NCI-H128 (cell line): Measurements from ENCODE around the gene LRRC71.

Experiments
- DNase-seq: peaks from one replicate; lab custom pipeline; 2025; ENCODE audit not compliant: unreplicated experiment; lab: John Stamatoyannopoulos, UW

LRRC71 gene

DNA sequence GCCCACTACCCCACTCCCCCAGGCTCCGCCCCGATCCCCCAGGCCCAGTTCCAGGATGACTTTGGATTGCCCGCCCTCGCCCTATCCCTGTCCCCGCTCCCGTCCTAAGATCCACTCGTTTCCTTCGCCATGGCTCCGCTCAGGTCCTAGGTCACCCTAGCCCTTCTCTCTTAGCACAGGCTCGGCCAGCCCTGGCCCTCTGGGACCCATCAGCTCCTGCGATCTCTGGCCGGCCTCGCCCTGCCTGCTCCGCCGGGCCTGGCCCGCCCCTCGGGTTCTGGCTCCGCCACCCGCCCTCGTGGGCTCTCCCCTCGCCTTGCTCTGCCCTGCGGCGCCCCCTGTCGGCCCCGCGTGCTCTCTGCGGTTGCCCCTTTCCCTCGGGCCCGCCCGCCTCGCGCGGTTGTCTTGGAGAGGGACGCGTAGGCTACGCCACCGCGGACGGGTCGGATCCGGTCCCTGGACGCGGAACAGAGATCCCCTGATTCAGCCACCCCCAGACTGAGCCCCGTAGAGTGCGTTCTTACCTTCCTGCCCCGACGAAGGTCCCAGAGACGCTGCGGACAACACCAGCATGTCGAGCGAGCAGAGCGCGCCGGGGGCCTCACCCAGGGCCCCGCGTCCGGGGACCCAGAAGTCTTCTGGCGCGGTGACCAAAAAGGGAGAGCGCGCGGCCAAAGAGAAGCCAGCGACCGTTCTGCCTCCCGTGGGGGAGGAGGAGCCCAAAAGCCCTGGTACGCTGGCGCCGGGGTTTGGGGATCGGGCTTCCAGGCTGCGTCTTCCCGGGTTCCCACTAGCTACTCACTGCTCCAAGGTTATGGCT lies at the start of gene LRRC71:
Gene LRRC71 (plus strand): TSS at position 400 of the 820 bp plus-strand sequence. CDS start 172 bp downstream, at position 572.
- DNase-seq, result peak; percentile 38

DNA sequence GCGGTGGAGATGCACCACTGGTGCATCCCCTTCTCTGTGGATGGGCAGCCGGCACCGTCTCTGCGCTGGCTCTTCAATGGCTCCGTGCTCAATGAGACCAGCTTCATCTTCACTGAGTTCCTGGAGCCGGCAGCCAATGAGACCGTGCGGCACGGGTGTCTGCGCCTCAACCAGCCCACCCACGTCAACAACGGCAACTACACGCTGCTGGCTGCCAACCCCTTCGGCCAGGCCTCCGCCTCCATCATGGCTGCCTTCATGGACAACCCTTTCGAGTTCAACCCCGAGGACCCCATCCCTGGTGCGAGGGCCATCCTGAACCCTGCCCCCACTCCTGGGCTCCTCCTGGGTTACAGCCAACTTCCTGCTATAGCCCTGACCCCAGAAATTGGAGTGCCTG lies 46.8 kb upstream of the LRRC71 start:
- no peak for DNase-seq

DNA sequence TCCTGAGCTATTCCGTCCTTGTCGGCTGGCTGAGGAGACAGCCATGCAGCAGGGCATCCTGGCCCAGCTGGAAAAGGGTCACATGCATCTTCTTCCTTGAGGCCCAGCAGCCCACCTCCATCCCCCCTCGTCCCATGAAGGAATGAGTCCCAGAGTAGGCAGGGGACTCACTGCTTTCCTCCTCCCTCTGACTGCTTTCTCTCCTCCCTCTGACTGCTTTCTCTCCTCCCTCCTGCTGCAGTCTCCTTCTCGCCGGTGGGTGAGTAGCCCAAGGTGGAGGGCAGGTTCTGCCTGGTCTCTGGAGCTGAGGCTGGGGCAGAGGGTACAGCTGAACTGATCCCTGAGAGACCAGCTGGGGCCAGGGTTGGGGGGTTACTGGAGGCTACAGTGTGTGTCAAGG lies 46.3 kb upstream of the LRRC71 start:
- DNase-seq, result no peak

DNA sequence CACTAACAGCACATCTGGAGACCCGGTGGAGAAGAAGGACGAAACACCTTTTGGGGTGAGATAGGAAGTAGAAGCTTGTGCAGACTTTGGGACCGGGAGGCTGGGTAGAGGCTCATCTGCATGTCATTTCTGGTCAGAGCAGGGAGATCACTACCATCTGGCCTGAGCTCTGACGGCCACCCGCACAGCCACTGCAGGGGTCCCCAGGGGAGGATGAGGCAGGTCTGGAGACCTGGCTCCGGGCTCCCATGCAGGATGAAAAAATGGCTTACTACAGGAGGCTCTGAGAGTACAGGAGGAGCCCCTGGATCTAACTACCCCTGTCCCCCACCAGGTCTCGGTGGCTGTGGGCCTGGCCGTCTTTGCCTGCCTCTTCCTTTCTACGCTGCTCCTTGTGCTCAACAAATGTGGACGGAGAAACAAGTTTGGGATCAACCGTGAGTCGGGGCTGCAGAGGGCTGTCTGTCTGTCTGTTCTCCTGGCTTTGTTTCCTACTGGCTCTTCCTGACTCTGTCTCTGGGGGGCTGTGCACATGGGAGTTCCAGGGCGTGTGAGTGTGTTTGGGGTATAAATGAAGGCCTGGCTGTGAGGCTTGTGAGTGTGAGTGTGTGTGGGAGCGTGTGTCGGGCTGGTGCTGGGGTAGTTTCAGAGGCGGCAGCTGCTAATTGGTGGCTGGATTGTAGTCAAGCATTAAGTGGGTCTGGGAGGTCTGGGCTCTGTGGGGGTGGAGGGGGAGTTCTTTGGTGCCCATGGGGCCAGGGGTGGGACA lies 45.7 kb upstream of the LRRC71 start:
- no peak for DNase-seq

DNA sequence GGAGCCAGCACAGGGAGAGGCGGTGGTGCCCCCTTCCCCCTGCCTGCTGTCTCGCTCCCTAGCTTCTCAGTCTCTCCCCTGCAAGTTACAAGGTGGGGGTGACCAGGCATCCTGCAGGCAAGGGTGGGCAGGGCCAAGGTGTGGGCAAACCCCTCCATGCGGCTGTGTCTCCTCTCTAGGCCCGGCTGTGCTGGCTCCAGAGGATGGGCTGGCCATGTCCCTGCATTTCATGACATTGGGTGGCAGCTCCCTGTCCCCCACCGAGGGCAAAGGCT lies 45.2 kb upstream of the LRRC71 start:
- DNase-seq, result no peak

DNA sequence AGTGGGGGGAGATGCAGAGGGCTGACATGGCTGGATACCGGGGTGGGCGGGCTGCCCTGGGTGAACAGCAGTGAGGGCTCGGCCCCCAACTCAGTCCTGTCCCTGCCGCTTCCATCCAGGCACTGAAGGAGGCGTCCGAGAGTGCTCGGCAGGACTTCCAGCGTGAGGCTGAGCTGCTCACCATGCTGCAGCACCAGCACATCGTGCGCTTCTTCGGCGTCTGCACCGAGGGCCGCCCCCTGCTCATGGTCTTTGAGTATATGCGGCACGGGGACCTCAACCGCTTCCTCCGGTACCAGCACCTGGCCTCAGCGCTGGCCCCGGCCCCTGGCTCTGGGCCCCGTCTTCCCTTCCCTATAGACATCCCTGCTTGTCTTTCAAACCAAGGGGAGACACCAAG lies 44.2 kb upstream of the LRRC71 start:
- DNase-seq, result no peak

DNA sequence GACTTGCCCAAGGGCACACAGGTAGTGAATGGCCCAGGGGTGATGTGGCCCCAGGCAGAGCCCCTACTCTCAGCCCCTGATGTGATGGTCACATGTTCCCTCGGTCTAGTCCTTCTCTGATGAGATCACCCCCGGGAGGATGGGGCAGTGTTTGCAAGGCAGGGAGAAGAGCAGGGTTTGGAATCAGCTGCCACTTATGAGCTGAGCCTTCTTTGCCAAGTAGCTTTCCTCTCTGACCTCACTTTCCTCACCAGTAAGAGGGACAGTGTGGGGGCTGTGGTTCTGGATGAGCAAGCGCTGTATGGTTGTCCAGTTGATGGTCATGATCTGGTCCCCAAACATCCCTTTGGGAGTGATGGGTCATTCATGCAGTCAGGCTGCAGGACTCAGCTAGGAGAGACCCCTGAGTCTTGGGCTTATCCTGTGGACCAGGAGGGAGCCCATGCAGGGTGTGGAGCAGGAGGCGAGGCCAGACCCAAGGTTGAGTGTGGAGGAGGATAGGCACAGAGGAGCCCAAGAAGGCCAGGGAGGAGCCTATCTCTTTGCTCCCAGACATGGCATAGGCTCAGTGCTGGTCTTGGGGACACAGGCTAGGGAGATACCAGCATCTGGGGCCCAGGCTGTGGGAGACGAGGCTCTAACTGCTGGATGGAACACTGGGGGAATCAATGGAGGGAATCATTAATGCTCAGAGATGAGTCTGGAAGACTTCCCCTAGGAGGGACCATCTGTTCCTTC lies 42.8 kb upstream of the LRRC71 start:
- no peak for DNase-seq

DNA sequence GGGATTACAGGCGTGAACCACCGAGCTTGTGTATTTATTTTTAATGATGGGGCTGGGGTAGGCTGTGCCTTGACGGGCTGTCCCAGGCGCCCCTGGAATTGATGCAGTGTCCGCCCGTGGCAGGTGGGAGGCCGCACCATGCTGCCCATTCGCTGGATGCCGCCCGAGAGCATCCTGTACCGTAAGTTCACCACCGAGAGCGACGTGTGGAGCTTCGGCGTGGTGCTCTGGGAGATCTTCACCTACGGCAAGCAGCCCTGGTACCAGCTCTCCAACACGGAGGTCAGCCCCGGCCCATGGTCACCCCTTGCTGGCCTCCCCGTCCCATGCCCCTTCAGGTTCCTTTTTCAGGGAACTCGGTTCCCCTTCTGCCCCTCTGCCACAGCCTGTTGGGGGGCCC lies 40.6 kb upstream of the LRRC71 start:
- DNase-seq, result no peak

DNA sequence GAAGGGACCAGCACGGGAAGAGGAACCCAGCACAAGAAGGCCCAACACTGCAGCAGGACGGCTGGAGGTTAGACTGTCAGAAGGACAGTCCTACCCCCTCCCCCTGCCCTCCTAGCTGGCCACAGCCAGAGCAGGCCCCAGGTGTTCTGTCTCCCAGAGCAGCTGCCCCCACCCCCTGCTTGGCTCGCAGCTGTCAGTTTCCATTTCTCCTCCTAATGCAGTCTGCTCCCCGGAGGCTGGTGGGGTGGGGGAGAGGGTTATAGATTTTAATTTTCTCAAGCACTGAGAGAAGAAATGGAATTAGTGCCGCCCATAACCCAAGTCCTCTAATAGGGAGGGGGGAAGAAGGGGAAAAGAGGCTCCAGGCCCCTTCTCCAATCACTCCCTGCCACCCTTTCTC lies 40.0 kb upstream of the LRRC71 start:
- DNase-seq, result no peak

DNA sequence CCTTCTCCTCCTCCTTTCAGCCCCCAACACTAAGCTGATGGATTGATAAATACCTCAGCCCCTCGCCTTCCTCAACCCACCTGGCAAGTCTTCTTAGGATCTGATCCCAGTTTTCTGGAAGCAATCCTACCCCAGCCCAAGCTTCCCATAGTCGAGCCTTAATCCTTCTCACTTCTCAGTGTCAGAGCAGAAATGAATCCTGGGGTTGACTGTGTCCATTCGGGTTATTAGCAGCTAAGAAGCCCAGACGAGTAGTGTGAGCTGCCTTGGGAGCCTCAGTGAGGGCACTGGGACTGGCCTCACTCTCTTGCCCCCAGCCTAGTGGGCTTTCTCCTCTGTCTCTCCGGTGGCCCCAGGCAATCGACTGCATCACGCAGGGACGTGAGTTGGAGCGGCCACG lies 39.3 kb upstream of the LRRC71 start:
- DNase-seq, result no peak

DNA sequence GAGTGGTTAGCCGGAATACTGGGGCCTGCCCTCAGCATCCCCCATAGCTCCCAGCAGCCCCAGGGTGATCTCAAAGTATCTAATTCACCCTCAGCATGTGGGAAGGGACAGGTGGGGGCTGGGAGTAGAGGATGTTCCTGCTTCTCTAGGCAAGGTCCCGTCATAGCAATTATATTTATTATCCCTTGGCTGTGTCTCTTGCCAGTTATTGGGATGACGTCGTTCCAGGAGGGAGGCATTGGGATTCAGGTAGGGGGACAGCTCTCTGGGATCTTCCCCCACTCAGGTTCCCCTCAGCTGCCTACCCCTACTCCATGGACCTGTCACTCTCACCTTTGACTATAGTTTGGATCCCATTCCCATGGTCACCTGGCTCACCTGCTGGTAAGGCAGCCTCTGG lies 38.8 kb upstream of the LRRC71 start:
- DNase-seq, result no peak

DNA sequence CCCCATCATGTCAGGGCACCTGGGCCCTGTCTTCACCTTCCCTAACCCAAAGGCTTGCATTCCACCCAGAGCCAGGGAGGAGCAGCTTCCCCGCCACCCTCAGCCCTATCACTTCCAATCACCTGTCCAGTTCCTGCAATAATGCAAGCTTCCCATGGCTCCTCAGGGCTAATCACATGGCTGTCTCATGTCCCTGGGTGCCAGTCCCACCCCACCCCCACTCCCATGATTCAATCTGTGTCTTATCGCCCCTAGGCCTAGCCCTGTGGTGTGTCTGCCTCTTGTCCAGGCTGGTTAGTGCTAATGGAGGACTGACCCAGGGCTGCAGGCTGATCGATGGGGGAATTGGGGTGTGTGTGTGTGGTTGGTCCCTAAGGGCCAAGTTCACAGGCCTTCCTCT lies 37.9 kb upstream of the LRRC71 start:
- DNase-seq, result no peak

DNA sequence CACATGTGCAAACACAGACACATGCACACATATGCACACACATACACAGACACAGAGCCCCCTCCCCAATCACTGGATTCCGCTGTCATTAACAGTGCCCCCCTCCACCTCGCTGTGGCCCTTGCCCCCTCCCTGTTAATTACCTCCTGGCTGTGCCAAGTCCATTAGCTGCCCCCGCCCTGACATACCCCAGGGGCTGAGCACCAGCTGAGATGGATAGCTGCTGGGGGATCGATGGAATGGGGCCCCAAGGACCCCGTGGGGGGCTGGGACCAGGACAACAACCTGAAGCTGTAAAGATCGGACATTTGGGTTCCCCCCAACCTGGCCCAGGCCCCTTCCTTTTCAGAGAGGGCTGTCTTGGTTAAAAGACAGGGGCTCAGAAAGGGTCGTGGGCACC lies 36.5 kb upstream of the LRRC71 start:
- DNase-seq, result no peak

DNA sequence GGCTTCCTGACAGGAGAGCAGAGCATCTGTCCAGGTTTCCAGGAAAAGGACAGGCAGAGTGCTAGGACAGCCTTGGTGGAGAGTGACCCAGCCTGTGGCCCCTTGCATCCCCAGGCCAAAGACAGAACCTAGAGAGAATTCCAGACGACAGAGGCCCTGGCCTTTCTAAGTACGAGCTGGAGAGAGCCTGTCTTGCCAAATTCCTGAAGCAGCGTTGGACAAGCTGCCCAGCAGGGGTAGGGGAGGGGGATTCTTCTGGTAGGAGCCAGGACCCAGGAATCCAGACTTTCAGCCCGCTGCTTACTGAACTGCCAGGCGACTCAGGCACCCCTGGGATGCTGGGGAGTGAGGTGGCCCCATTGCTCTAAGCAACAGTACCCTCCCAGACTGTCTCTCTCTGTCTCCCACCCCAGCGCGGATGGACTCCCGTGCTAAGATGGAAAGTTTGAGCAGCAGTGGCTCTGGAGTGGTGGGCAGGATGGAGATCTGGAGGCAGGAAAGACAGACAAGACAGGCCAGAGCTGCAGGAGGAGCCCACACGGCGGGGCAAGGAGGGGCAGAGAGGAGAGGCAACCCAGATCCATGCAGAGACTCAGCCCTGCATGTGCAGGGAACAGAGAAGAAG lies 35.8 kb upstream of the LRRC71 start:
- DNase-seq, result no peak

DNA sequence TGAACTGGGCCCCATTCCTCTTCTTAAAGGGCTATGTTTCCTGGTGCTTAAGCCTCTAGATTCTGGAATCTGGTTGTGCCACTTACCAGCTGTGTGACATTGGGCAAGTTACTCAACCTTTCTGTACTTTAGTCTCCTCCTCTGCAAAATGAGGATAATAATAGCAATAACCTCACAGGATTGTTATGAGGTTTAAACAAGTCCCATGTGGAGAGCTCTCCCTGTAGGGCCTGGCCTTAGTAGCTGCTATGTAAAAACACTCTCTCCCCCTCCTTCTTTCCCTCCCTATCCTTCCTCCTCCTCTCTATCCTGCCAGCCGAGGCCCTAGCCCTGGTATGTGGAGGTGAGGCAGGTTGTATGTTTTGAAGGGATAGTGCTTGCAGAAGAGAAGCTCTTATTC lies 35.1 kb upstream of the LRRC71 start:
- DNase-seq, result no peak

DNA sequence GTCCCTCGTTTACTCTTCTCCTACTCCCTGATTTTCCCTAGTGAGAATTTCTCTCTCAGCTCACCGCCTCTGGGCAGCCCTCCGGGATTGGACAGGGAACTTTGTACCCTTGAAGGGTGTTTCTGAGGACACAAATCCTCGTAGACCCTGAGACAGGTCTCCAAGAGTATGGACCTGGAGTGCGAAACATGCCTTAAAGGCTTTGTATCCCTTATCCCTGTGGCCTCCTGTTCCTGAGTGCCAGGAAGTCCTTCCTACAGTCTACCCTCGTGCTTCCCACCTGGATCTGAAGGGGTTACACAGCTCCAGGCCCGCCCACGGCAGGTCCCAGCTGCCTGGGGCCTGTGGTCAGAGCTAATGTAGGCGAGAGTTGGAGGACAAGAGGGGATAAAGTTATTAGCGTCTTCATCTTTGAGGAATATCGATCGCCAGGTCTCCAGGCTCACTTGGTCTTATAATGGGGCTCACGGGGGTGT lies 34.5 kb upstream of the LRRC71 start:
- no peak for DNase-seq

DNA sequence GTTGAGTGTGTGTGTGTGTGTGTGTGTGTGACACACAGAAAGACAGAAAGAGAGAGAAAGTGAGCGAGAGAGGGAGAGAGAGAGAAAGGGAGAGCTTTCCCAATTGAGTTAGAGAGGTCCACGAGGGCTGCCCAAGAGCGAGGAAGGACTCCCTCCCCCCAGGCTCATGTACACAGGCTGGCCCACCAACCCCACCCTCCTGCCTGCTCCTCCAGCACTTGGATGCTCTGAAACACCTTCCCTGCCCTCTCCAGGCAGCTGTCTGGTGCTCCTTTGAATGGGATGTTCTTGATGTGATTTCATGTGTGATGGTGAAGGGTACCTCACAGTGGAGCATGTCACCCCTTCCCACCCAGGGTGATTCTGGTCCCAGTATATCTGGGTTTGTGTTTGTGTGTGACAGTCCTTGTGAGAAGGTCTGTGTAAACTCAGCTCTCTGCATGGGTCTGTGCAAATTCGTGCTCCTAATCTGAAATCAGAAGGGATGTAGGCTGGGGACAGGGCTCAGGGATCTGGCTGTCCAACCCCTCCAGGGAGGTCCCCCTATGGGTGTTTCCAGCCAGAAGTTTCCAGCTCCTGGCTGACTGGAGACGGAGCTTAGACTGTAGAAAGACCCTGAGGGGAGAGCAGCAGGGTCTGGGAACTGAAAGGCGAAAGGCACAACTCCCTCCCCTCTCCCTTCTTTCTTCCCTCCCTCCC lies 33.7 kb upstream of the LRRC71 start:
- no peak for DNase-seq

DNA sequence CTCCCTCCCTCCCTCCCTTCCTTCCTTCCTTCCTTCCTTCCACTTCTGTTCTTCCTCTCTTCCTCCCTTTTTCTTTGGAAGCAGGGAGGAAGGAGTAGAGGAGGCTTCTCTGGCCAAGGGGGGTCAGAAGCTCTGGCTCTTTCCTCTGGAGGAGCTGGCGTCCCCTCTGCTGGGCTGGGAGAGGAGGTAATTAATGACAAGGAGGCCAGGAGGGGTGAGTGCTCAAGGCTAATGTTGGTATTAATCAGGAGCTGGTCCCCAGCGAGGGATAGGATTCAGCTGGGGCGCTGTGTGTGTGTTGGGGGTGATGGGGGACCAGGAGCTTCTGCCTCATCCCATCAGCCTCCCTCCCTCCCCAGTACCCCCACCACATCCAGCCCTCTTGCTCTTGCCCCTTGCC lies 33.1 kb upstream of the LRRC71 start:
- no peak for DNase-seq

DNA sequence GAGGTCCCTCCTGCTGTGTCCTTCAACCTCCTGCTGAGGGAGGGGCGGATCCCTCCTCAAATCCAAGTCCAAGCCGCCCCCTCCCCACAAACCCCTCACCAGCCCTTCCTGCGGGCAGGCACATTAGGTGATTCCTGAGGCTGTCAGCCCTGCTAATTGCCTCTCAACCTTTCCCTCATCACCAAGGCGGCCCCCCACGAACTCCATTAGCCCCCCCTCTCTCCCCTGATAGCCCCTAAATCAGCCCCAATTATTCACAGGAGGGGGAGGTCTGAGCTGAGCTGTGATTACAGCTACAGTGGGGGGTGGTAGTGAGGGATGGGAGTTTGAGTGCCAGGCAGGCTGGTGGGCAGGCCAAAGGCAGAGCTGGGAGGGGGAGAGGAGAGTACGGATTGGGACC lies 32.7 kb upstream of the LRRC71 start:
- no peak for DNase-seq

DNA sequence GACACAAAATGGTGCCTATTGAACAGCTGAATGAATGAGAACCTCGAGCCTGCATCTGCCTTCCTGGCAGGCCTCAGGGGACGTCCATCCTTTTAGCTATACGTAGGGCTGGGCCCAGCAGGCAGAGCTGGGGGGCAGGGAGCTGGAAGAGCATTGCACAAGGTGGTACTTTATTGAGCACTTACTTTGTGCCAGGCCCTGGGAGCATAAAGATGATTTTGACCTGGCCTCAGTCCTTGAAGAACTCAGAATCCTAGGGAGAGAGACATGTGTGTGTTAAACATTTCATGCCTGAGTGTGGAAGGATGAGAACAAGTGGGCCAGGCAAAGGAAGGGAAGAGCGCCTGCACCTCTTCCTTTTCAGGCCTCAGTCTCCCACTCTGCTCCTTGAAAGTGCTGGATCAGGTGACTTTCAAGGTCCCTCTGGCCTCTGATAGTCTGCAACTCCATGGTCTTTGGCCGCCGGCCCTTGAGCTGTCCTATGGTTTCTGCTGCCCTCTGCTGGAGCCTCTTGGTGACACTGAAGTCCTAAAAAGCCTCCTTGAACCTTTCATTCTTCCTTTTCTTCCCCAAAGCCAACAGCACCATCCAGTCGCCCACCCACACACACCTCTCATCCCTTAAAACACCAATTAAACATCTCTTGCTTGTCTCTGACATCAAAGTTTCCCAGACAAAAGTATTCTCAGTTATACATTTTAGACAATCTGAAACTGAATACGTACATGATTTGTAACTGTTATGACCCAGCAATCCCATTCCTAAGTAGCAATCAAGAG lies 30.4 kb upstream of the LRRC71 start:
- DNase-seq, result peak; percentile 69
